ENCODE data around the gene ALDH3B1.

DNA sequence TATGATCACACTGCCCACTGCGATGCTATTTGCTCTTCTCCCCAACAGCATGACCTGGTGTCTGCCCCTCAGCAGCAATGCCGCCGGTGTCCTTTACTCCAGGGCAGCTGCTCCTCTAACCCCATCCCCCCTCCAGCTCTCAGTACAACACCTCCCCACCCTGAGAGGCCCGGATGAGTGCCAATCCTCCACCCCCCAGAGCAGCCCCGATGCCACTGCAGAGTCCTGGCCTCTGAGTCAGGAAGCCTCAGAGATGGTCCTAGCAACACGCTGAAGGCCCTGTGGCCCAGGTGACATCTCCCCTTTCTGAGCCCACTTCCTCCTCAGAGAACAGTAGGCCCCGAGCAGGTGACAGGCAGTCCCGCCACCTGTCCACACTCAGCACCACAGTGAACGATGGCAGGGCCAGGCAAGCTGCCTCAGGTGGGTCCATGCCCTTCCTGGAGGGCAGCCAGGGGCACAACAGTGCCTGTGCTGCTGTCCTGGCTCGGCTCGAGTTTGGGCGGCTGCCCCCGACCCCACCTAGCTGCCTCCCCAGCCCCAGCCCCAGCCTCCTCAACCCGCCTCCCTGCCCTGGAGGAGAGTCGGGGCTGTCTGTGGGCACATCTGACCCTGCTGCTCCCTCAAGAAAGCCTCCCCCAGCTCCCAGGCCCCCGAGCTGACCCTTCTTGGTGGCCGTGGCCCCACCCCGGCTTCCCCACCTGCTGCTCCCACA, 16.4 kb downstream of the ALDH3B1 start:
- TF ChIP-seq, protein P1, sequence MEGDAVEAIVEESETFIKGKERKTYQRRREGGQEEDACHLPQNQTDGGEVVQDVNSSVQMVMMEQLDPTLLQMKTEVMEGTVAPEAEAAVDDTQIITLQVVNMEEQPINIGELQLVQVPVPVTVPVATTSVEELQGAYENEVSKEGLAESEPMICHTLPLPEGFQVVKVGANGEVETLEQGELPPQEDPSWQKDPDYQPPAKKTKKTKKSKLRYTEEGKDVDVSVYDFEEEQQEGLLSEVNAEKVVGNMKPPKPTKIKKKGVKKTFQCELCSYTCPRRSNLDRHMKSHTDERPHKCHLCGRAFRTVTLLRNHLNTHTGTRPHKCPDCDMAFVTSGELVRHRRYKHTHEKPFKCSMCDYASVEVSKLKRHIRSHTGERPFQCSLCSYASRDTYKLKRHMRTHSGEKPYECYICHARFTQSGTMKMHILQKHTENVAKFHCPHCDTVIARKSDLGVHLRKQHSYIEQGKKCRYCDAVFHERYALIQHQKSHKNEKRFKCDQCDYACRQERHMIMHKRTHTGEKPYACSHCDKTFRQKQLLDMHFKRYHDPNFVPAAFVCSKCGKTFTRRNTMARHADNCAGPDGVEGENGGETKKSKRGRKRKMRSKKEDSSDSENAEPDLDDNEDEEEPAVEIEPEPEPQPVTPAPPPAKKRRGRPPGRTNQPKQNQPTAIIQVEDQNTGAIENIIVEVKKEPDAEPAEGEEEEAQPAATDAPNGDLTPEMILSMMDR (IDR thresholded peaks at IDR 0.05; ENCODE audit: insufficient read depth, low read length, poor library complexity, severe bottlenecking): no peak
- no peak for TF ChIP-seq EZH2phosphoT487 (conservative IDR thresholded peaks at IDR 0.05; ENCODE audit: low read length)

Measured in SU-DHL-6 (cell line).